Middle frontal gyrus (tissue), 1 donor: ENCODE data around the gene CHP1.
"Not testable (repeated sequence)": the region's sequence is repeated elsewhere in the genome, so short reads cannot be mapped to it uniquely, and the experiment has no call there.

Experiments used
- DNase-seq: peaks from one replicate; pipeline ENCODE4 v3.0.0-alpha.2; 2015; ENCODE audit warnings: low spot score; ENCODE audit errors: extremely low spot score

Gene CHP1

GRCh38 chr15:41256103-41256502 lies 25.0 kb downstream of the CHP1 start:
- no peak for DNase-seq

- DNase-seq = no peak
These were observed 25.5 kb downstream of the CHP1 start for GRCh38 chr15:41256577-41257038.

GRCh38 chr15:41258750-41259471 lies 27.8 kb downstream of the CHP1 start:
- no peak for DNase-seq

GRCh38 chr15:41259546-41260189 lies 28.6 kb downstream of the CHP1 start:
- DNase-seq = no peak

GRCh38 chr15:41260924-41261323 lies 29.9 kb downstream of the CHP1 start:
- not testable (repeated sequence) for DNase-seq

GRCh38 chr15:41262571-41262970 lies 31.5 kb downstream of the CHP1 start:
- DNase-seq = no peak

GRCh38 chr15:41263891-41264351 lies 32.9 kb downstream of the CHP1 start:
- DNase-seq = no peak

- no peak for DNase-seq
These were observed 38.8 kb downstream of the CHP1 start for GRCh38 chr15:41269887-41270286.

- DNase-seq = no peak
These were observed 45.8 kb downstream of the CHP1 start for GRCh38 chr15:41276831-41277230.

- no peak for DNase-seq
These were observed 47.3 kb downstream of the CHP1 start for GRCh38 chr15:41278319-41278718.

- DNase-seq = no peak
These were observed 48.6 kb downstream of the CHP1 start for GRCh38 chr15:41279535-41280283.

- DNase-seq = no peak
These were observed 50.2 kb downstream of the CHP1 start for GRCh38 chr15:41281236-41281635.

GRCh38 chr15:41282436-41282835 lies 51.4 kb downstream of the CHP1 start:
- not testable (repeated sequence) for DNase-seq

- not testable (repeated sequence) for DNase-seq
These were observed 52.0 kb downstream of the CHP1 start for GRCh38 chr15:41282980-41283652.

- peak; percentile 98 for DNase-seq
These were observed 52.8 kb downstream of the CHP1 start for GRCh38 chr15:41283653-41284426.

GRCh38 chr15:41284427-41285177 lies 53.5 kb downstream of the CHP1 start:
- DNase-seq = no peak

- no peak for DNase-seq
These were observed 54.2 kb downstream of the CHP1 start for GRCh38 chr15:41285285-41285684.

- no peak for DNase-seq
These were observed 55.7 kb downstream of the CHP1 start for GRCh38 chr15:41286665-41287333.

GRCh38 chr15:41288464-41288863 lies 57.4 kb downstream of the CHP1 start:
- DNase-seq = no peak
